HG03342 (cell line): ENCODE measurements around the gene HLTF.
A peak's percentile ranks its signal among the peaks of the same experiment; 100 is the strongest.

Experiments used
- ATAC-seq: cut with Tn5 transposase; IDR thresholded peaks from one replicate; pipeline ENCODE4 v1.9.1; 2021; ENCODE audit warnings: mild to moderate bottlenecking, moderate library complexity; ENCODE audit not compliant: unreplicated experiment

The HLTF gene

DNA sequence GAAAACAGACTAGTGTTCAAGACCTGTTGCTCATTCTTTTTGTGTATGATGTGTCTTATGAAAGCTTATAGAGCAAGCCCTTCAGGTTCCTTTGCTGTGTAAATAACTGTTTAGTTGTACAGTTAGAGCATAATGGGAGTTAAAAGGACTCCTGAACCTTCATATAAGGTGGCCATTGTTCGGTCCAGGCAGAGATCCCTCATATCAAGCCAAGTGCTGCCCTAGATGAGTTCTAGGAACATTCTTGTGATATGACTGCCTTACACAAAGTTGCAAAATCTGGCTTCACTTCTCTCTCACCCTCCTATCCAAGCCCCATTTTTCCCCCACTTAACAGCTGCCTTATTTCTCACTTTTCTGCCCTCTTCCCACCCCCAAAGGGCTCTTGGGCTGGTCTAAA is 68.1 kb downstream of the HLTF start:
- ATAC-seq = no peak

- no peak for ATAC-seq
These were observed 69.4 kb downstream of the HLTF start for GRCh38 chr3:149016669-149017541.

DNA sequence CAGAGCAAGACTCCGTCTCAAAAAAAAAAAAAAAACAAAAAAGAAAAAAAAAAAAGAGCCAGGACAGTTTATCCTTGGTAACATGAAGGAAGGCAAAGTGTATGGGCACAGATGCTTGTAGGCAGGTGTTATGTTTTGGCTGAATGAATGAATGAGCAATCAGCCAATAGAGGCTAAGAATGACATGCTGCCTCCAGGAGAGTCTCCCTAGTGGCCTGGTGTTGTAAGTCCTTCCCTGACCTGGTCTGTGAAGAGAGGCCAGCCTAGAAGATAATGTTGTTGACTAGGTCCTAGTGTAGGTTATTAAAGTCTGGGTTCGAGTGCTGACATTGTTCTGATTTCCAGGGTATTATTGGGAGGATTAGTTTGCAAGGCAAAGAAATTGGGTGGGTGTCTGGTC is 70.1 kb downstream of the HLTF start:
- ATAC-seq = no peak

DNA sequence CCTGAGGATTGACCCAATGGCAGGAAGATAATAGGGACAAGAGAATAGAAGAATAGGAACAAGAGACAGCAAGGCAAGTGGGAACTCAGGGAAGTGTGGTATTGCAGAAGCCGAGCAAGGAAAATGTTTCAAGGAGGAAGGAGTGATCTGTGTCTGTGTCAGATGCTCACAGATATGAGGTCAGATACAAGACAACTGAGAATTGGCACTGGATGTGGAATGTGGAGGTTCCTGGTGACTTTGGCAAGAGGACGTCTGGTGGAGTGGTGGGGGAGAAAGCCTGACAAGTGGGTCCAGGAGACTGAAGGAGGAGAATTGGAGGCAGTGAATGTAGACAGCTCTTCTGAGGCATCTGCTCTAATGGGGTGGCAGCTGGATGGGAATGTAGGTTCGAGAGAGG is 70.9 kb downstream of the HLTF start:
- ATAC-seq = no peak

DNA sequence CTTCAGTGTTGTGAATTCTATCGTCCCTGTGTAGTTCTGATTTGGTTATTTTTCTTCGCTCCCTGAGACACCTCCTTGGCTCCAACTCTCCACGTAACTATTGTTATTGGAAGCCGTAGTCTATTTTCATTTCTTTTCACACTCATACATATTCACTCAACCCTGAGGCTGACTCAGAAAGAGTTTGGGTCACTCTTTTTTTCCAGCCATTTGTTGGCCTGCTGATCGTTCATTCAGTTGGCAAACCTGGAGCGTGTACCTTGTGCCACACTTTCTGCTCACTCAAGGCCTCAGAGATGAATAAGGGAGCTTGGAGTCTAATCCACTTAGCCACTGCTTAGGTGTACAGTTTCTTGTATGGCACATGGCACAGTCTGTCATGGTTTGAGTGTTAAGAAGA is 72.6 kb downstream of the HLTF start:
- no peak for ATAC-seq

DNA sequence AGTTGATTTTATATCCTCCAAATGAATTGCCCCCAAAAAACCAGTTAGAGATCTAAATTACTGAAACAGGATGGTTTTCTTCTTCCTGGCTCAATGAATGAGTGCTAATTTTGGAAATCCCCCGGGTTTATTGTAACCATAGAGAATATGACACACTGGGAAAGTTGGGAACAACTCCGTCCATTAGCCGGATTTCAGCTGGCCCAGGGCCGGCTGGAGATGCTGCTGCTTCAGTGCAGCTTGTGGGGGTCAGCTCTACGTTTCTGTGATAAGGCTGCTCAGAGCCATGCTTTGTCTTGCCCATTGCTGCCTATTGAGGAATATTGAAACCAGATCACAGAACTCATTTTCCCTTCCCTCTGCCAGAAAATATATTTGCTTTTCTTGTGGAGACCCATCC is 74.7 kb downstream of the HLTF start:
- no peak for ATAC-seq

- no peak for ATAC-seq
These were observed 75.4 kb downstream of the HLTF start for GRCh38 chr3:149010966-149011365.

- no peak for ATAC-seq
These were observed 75.8 kb downstream of the HLTF start for GRCh38 chr3:149010504-149010951.

DNA sequence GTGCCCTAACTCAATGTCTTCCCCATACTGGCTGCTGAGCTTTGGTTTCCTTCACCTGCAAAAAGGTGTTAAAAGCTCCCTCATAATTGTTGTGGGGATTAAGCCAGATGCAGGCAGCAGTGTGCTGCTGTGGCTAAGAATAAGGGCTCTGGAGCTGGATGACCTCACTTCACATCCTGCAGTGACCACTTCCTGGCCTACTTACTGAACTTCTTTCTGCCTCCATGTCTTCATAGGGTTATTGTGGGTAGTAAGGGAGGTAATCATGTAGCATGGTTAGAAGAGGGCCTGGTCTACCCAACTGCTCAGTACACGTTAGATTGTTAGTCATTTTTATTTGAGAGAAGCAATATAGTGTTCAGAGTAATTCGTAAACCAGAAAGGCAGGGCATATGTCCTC is 76.6 kb downstream of the HLTF start:
- peak; percentile 84 for ATAC-seq

DNA sequence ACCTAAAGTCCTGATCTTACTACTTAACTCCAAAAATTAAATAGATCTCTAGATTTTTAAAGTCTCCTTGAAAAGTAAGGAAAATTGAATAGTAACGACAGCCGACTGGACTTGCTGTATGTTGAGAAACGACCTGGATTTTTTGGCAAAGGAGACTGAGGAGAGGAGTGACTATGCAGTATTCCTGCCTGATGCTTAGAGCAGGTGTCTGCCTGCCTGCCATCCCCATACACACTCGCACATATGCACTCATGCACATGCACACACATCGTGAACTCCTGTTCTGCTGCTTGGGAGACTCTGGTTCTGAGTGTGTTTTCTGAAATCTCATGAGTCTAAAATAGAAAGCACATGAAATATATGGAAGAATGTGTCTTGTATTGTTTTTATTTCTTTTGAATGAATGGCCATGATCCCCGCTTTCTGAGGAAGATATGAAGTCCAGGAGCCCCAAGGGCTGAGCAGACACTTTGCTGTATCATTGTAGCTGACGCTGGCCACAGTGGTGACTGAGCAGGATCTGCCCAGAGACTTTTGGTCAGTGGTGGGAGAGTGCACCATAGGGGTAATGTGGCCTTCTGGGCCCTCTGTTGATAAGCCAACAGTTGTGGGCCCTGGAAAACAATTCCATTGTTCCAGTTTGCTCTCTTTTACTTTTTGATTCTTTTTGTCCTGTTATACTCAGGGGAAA is 78.6 kb downstream of the HLTF start:
- no peak for ATAC-seq

GRCh38 chr3:149005416-149005815 is 80.9 kb downstream of the HLTF start:
- ATAC-seq = no peak

- no peak for ATAC-seq
These were observed 81.7 kb downstream of the HLTF start for GRCh38 chr3:149004622-149005021.

- ATAC-seq = peak; percentile 83
These were observed 82.6 kb downstream of the HLTF start for GRCh38 chr3:149003653-149004305.

GRCh38 chr3:149001727-149002126 is 84.6 kb downstream of the HLTF start:
- ATAC-seq = no peak

DNA sequence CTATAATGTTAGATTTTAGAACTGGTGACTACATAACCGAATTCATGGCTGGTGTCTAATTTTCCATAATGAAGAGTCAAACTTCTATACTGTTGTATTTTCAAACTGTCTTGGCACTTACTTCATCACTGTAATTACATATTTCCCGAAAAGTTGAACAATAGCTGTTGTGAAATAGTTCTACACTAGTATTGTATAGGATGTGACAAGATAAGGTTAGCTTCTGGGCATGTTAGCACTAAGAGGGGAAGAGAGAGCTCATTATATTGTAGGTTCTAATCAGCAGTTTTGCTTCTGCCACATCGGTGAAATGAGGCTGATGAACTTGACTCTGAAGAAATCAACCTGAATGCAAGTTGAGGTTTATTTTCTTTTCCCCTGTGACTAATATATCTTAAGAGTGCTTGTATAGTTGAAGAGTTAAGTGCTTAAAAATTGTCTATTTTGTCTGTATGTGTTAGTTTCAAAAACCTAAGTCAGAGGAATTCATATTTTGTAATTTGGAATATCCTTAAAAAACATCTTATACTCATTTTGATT is 86.1 kb downstream of the HLTF start:
- no peak for ATAC-seq

DNA sequence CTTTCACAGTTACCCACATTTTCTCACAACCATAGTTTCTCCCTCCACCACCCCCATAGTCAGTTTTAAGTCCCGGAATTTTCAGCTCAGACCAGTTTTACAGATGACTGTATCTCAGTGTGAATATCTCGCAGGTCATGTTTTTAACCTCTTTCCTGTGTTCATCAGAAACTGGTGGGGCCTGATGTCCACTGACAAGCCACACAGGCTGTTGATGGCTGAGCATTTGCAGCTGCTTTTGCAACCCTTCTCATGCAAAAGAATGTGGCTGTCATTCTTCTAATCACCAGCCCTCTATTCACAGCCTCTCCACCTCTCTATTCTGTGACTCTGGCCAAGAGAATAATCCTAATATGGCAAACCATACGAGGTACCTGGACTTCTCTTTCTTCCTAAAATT is 86.5 kb downstream of the HLTF start:
- ATAC-seq = peak; percentile 27

DNA sequence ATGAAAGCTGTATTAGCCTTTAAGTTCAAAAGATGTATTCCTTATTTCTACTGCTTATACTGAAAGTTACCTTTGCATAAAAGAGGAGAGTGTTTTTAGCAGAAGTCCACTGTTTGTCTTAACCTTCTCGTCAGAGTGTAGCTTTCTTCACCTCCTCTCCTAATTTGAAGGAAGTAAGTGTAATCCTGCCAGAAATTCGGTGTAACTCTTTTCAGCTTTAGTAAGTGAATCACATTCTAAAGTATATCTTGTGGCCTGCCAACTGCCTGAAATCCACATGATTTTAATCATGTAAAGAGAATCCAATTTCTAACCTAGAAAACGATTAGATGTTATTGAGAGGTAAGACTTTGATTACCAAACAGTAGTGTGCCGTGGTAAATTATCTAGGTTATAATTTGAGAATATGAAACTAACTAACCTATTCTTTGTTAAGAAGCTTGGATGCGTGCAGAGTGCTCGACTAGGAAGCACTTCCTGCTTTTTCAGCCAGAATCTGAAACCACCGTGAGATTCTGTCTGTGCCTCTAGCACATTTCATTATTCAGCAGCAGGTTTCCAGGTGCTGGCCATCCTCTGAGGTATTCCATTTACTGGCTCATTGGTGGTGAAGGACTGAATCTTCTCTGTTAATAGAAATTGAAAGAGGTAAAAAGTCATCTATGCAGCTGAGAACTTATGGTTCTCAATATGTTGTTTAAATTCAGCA is 87.5 kb downstream of the HLTF start:
- peak; percentile 53 for ATAC-seq

DNA sequence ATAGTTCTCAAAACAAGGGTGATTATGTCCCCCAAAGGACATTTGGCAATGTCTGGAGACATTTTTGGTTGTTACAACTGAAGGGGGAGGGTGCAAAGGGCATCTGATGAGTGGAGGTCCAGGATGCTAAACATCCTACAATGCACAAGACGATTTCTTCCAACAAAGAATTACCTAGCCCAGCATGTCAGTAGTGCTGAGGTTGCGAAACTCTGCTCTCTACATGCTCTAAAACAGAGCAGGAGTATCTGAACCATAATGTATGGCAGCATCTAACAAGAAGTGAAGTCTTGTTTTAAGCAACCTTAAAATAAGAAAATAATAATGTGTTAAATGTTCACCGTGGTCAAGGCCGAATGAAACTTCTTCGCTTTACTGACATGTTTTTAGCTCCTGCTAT is 88.0 kb downstream of the HLTF start:
- no peak for ATAC-seq

- no peak for ATAC-seq
These were observed 88.7 kb downstream of the HLTF start for GRCh38 chr3:148997623-148998022.

GRCh38 chr3:148992635-148993255 is 93.6 kb downstream of the HLTF start:
- ATAC-seq = no peak
